Endothelial cell (in vitro differentiated cells): ENCODE results near the gene RASGRP1. TPM values are rescaled to one million over a fixed set of nuclear protein-coding genes. Genes with fewer than 3 reads are reported as not detected.

Experiments
- DNase-seq: peaks from one replicate; pipeline ENCODE4 v3.0.0; 2021; ENCODE audit warnings: low spot score
- H3K27ac Mint-ChIP-seq: one replicate; pipeline ENCODE4 v1.8.0; 2021; ENCODE audit warnings: mixed read lengths, inconsistent platforms; ENCODE audit not compliant: unreplicated experiment
- H3K27me3 Mint-ChIP-seq: one replicate; pipeline ENCODE4 v1.8.0; 2021; ENCODE audit warnings: mild to moderate bottlenecking, moderate library complexity, mixed read lengths, inconsistent platforms; ENCODE audit not compliant: unreplicated experiment
- H3K36me3 Mint-ChIP-seq: one replicate; pipeline ENCODE4 v1.8.0; 2021; ENCODE audit warnings: mild to moderate bottlenecking, low read depth, mixed read lengths, inconsistent platforms; ENCODE audit not compliant: unreplicated experiment
- H3K4me1 Mint-ChIP-seq: one replicate; pipeline ENCODE4 v1.8.0; 2021; ENCODE audit warnings: mild to moderate bottlenecking, mixed read lengths, inconsistent platforms; ENCODE audit not compliant: unreplicated experiment
- H3K4me3 Mint-ChIP-seq: one replicate; pipeline ENCODE4 v1.8.0; 2021; ENCODE audit warnings: mild to moderate bottlenecking, mixed read lengths, inconsistent platforms; ENCODE audit not compliant: unreplicated experiment
- H3K9me3 Mint-ChIP-seq: one replicate; pipeline ENCODE4 v1.8.0; 2021; ENCODE audit warnings: mixed read lengths, inconsistent platforms; ENCODE audit not compliant: unreplicated experiment
- CTCF ChIP-seq: fragments of 200-600 bp; sonication (generic); IDR thresholded peaks from one replicate; pipeline ENCODE4 v1.5.0; 2021; ENCODE audit warnings: antibody characterized with exemption; ENCODE audit not compliant: unreplicated experiment
- total RNA-seq: library from RNA; stranded (reverse); fragmentation: NEBNext Ultra II Directional; extraction: Animal tissue kit (Norgen Biotek cat#: 25700); gene quantifications from one replicate; pipeline ENCODE4 v1.2.1, GENCODE V29; 2021; ENCODE audit not compliant: unreplicated experiment

The RASGRP1 gene
- total RNA-seq, 1 donor from 2014 or later, result 0.49 TPM

- no peak overlapping the region for H3K27ac Mint-ChIP-seq
- H3K9me3 Mint-ChIP-seq, result no peaks in the 10 kb centered on the region
- no peaks in the 10 kb centered on the region for H3K27me3 Mint-ChIP-seq
- TF ChIP-seq CTCF, result no peak
- no peak for DNase-seq
- peaks cover 4% of the 10 kb centered on the region for H3K36me3 Mint-ChIP-seq
- H3K4me1 Mint-ChIP-seq, result no peaks in the 10 kb centered on the region
- H3K4me3 Mint-ChIP-seq, result no peak overlapping the region
Observed at GRCh38 chr15:38479756-38480155, 84.9 kb downstream of the RASGRP1 start.

DNA sequence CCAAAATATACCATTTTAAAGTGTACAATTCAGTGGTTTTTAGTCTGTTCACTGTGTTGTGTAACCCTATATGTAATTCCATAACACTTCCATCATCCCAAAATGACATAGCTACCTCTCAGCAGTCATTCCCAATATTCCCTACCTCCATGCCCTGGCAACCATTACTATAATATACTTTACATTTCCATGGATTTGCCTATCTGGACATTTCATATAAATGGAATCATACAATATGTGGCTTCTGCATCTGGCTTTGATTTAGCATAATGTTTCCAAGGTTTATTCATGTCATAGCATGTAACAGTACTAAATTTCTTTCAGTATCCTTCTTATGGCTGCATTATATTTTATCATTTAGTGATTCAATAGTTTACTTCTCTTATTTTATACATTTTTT, 85.3 kb downstream of the RASGRP1 start:
- no peak for TF ChIP-seq CTCF
- no peak overlapping the region for H3K27ac Mint-ChIP-seq
- H3K36me3 Mint-ChIP-seq, result peaks cover 4% of the 10 kb centered on the region
- no peaks in the 10 kb centered on the region for H3K4me1 Mint-ChIP-seq
- H3K4me3 Mint-ChIP-seq, result no peak overlapping the region
- H3K9me3 Mint-ChIP-seq, result no peaks in the 10 kb centered on the region
- no peaks in the 10 kb centered on the region for H3K27me3 Mint-ChIP-seq
- DNase-seq, result no peak

- Mint-ChIP-seq H3K4me3 (no peak overlapping the region), H3K9me3 (no peaks in the 10 kb centered on the region), H3K36me3 (peaks cover 4% of the 10 kb centered on the region), H3K27ac (no peak overlapping the region), H3K27me3 (no peaks in the 10 kb centered on the region), H3K4me1 (no peaks in the 10 kb centered on the region)
- TF ChIP-seq CTCF, result no peak
- DNase-seq, result no peak
Observed at GRCh38 chr15:38477637-38478036, 87.0 kb downstream of the RASGRP1 start.

DNA sequence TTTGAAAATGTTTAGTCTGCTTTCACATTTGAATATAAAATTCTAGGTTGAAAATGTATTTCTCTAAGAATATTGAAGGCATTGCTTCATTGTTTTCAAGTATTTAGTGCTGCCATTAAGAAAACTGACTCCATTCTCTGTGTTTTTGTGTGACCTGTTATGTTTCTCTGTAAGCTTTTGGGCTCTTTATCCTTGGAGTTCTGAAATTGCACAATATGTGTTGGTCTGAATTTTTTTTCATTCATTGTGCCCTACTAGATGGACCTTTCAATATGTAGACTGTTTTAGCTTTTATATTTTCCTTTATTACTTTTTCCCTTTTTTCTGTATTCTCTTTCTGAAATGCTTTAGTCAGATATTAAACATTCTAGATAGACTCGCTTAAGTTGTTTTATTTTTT, 88.5 kb downstream of the RASGRP1 start:
- peaks cover 4% of the 10 kb centered on the region for H3K36me3 Mint-ChIP-seq
- no peak overlapping the region for H3K4me3 Mint-ChIP-seq
- no peak for TF ChIP-seq CTCF
- no peak for DNase-seq
- H3K27me3 Mint-ChIP-seq, result no peaks in the 10 kb centered on the region
- H3K27ac Mint-ChIP-seq, result no peak overlapping the region
- H3K4me1 Mint-ChIP-seq, result no peaks in the 10 kb centered on the region
- H3K9me3 Mint-ChIP-seq, result no peaks in the 10 kb centered on the region

GRCh38 chr15:38475361-38475760, 89.3 kb downstream of the RASGRP1 start:
- no peak for TF ChIP-seq CTCF
- Mint-ChIP-seq H3K4me3 (no peak overlapping the region), H3K9me3 (no peaks in the 10 kb centered on the region), H3K36me3 (peaks cover 4% of the 10 kb centered on the region), H3K27me3 (no peaks in the 10 kb centered on the region), H3K4me1 (no peaks in the 10 kb centered on the region), H3K27ac (no peak overlapping the region)
- DNase-seq, result no peak
